HCT116 (cell line): Measurements from ENCODE around the gene SLC26A5. TPM values are rescaled to one million over a fixed set of nuclear protein-coding genes. Genes with fewer than 3 reads are reported as not detected.

ENCODE experiments used
- ATAC-seq: fragments of 200-7000 bp; cut with Tn5 transposase; 2 replicates; pipeline ENCODE4 v1.9.1; 2020; ENCODE audit warnings: mild to moderate bottlenecking, moderate library complexity
- BruUV-seq: library from RNA; stranded (reverse); fragments of 400-500 nt; replicated peaks from 2 replicates; lab custom pipeline; 2021; lab: Mats Ljungman, UMichigan
- CTCF ChIA-PET: fragments of 300-600 bp; sonication (Branson Sonifier 250); formaldehyde crosslinking; loops from one replicate; lab custom pipeline; 2021; ENCODE audit warnings: antibody characterized with exemption; lab: Charles Lee
- POLR2A ChIA-PET: fragments of 300-600, 350-600 bp; sonication (Branson Sonifier 250); formaldehyde crosslinking; loops from one replicate; lab custom pipeline; 2021; ENCODE audit warnings: antibody characterized with exemption; lab: Charles Lee
- RAD21 ChIA-PET, 2 experiments: fragments of 300-600 bp; sonication (Branson Sonifier 250); formaldehyde crosslinking; loops; one replicate each; lab custom pipeline; 2023; ENCODE audit warnings: low total read pairs in 2 of 2; ENCODE audit not compliant: uncharacterized antibody in 2 of 2, unreplicated experiment in 2 of 2, low non-redundant PET in 1 of 2; lab: Charles Lee
- DNase-seq: peaks from one replicate; pipeline ENCODE4 v3.0.0-alpha.2; 2010; ENCODE audit warnings: low read depth, low spot score
- H2AFZ ChIP-seq: fragments of 200-600 bp; shearing (Covaris generic), sonication (generic); 2 replicates; pipeline ENCODE4 v1.6.1; 2017; ENCODE audit warnings: low read depth, mixed run types, mixed read lengths, antibody characterized with exemption, low read length; ENCODE audit not compliant: poor library complexity, severe bottlenecking
- H3K27ac ChIP-seq: 2 replicates; pipeline ENCODE4 v1.5.1; 2012; ENCODE audit warnings: low read depth, low read length
- H3K27me3 ChIP-seq: fragments of 200-600 bp; sonication (generic); 2 replicates; pipeline ENCODE4 v1.6.1; 2016; ENCODE audit warnings: mixed run types, low read length, mixed read lengths; ENCODE audit not compliant: insufficient read depth
- H3K36me3 ChIP-seq, 2 experiments: fragments of 200-500 bp in 1 of 2; fragments of 200-600 bp in 1 of 2; sonication (Bioruptor generic) in 1 of 2; sonication (generic) in 1 of 2; 2 replicates each; pipeline versions ENCODE4 v1.5.1 to v1.6.1; 2014 to 2016; ENCODE audit warnings: low read length in 2 of 2, inconsistent platforms in 1 of 2, mixed read lengths in 1 of 2, mixed run types in 1 of 2; ENCODE audit not compliant: insufficient read depth in 2 of 2, control insufficient read depth in 1 of 2
- H3K4me1 ChIP-seq, 2 experiments: fragments of 200-600 bp in 1 of 2; sonication (generic) in 1 of 2; 2 replicates each; pipeline versions ENCODE4 v1.5.1 to v1.6.1; 2012 to 2017; ENCODE audit warnings: low read length in 2 of 2, inconsistent platforms in 1 of 2, mild to moderate bottlenecking in 1 of 2, mixed read lengths in 1 of 2, mixed run types in 1 of 2, moderate library complexity in 1 of 2; ENCODE audit not compliant: insufficient read depth in 2 of 2, control insufficient read depth in 1 of 2
- H3K4me2 ChIP-seq: fragments of 200-600 bp; sonication (generic); 2 replicates; pipeline ENCODE4 v1.6.1; 2017; ENCODE audit warnings: mixed run types, low read length, mixed read lengths
- H3K4me3 ChIP-seq, 2 experiments: fragments of 200-600 bp in 1 of 2; sonication (generic) in 1 of 2; replicated peaks in 1 of 2; 2 replicates each; pipeline ENCODE4 v1.5.1; 2011 to 2016; ENCODE audit warnings: low read length in 2 of 2, control low read depth in 1 of 2, low read depth in 1 of 2, mild to moderate bottlenecking in 1 of 2, mixed read lengths in 1 of 2, mixed run types in 1 of 2
- H3K79me2 ChIP-seq: fragments of 200-600 bp; sonication (generic); 2 replicates; pipeline ENCODE4 v1.6.1; 2017; ENCODE audit warnings: mild to moderate bottlenecking, mixed run types, low read length, moderate library complexity, mixed read lengths; ENCODE audit not compliant: insufficient read depth
- H3K9ac ChIP-seq: fragments of 200-600 bp; sonication (generic); 2 replicates; pipeline ENCODE4 v1.6.1; 2016; ENCODE audit warnings: low read length, mixed read lengths
- H3K9me2 ChIP-seq: fragments of 200-600 bp; sonication (generic), shearing (Covaris generic); 2 replicates; pipeline ENCODE4 v1.6.1; 2017; ENCODE audit warnings: mixed run types, mild to moderate bottlenecking, moderate library complexity; ENCODE audit not compliant: insufficient read depth
- H3K9me3 ChIP-seq, 2 experiments: fragments of 200-500 bp in 1 of 2; fragments of 200-600 bp in 1 of 2; sonication (Bioruptor generic) in 1 of 2; sonication (generic) in 1 of 2; 2 replicates each; pipeline ENCODE4 v1.6.1; 2014 to 2017; ENCODE audit warnings: low read length in 2 of 2, mixed read lengths in 2 of 2, inconsistent platforms in 1 of 2, low read depth in 1 of 2, mild to moderate bottlenecking in 1 of 2, mixed run types in 1 of 2, moderate library complexity in 1 of 2; ENCODE audit not compliant: control insufficient read depth in 1 of 2, insufficient read depth in 1 of 2
- H4K20me1 ChIP-seq: fragments of 200-600 bp; sonication (generic), shearing (Covaris generic); 2 replicates; pipeline ENCODE4 v1.6.1; 2017; ENCODE audit warnings: mixed run types, mild to moderate bottlenecking, moderate library complexity; ENCODE audit not compliant: insufficient read depth
- CBX3 ChIP-seq: IDR thresholded peaks from 2 replicates; pipeline ENCODE4 v1.6.1; 2012; ENCODE audit warnings: low read depth
- CEBPB ChIP-seq: IDR thresholded peaks from 2 replicates; pipeline ENCODE4 v1.6.1; 2012; ENCODE audit warnings: low read depth
- EGR1 ChIP-seq: IDR thresholded peaks from 2 replicates; pipeline ENCODE4 v1.6.1; 2012; ENCODE audit warnings: low read depth
- ELF1 ChIP-seq: IDR thresholded peaks from 2 replicates; pipeline ENCODE4 v1.6.1; 2012; ENCODE audit warnings: low read depth, borderline replicate concordance
- EZH2 ChIP-seq: fragments of 200-600 bp; sonication (generic); IDR thresholded peaks from 2 replicates; pipeline ENCODE4 v1.6.1; 2017; ENCODE audit warnings: antibody characterized with exemption, mixed run types
- FOSL1 ChIP-seq: IDR thresholded peaks from 2 replicates; pipeline ENCODE4 v1.6.1; 2012; ENCODE audit warnings: low read depth
- JUND ChIP-seq: IDR thresholded peaks from 2 replicates; pipeline ENCODE4 v1.6.1; 2012
- POLR2A ChIP-seq: IDR thresholded peaks from 2 replicates; pipeline ENCODE4 v1.7.0; 2011; ENCODE audit warnings: borderline replicate concordance; ENCODE audit not compliant: insufficient read depth, insufficient read length; ENCODE audit errors: extremely low read depth
- POLR2AphosphoS5 ChIP-seq: IDR thresholded peaks from 2 replicates; pipeline ENCODE4 v1.6.1; 2011; ENCODE audit warnings: mild to moderate bottlenecking, low read depth, low read length, moderate library complexity
- RAD21 ChIP-seq: IDR thresholded peaks from 2 replicates; pipeline ENCODE4 v1.6.1; 2012; ENCODE audit warnings: low read depth, mild to moderate bottlenecking
- SIN3A ChIP-seq: IDR thresholded peaks from 2 replicates; pipeline ENCODE4 v1.6.1; 2012; ENCODE audit warnings: low read depth
- SP1 ChIP-seq: IDR thresholded peaks from 2 replicates; pipeline ENCODE4 v1.6.1; 2012; ENCODE audit warnings: low read depth
- SRF ChIP-seq: IDR thresholded peaks from 2 replicates; pipeline ENCODE4 v1.6.1; 2012; ENCODE audit warnings: low read depth
- TCF7L2 ChIP-seq: IDR thresholded peaks from 2 replicates; pipeline ENCODE4 v1.7.0; 2011; ENCODE audit warnings: borderline replicate concordance, inconsistent platforms; ENCODE audit not compliant: insufficient read depth, insufficient read length; ENCODE audit errors: extremely low read depth
- YY1 ChIP-seq: IDR thresholded peaks from 2 replicates; pipeline ENCODE4 v1.6.1; 2011; ENCODE audit warnings: low read length, low read depth, moderate library complexity, mild to moderate bottlenecking; ENCODE audit not compliant: insufficient replicate concordance; ENCODE audit errors: extremely low read depth
- ZFX ChIP-seq: fragments of 450-650 bp; IDR thresholded peaks from 2 replicates; pipeline ENCODE4 v1.6.1; 2017
- intact Hi-C: fragments of 100-400 bp; cut with micrococcal nuclease; formaldehyde crosslinking; loops from 2 replicates; pipeline ENCODE4 v1.10.0; 2022
- total RNA-seq: library from RNA; stranded (reverse); gene quantifications from one replicate; pipeline ENCODE4 v1.2.1, GENCODE V29; 2021; ENCODE audit not compliant: unreplicated experiment
- TF ChIP-seq, protein P1 (sequence below): IDR thresholded peaks from 2 replicates; pipeline ENCODE4 v1.6.1; 2012
- TF ChIP-seq, protein P2 (sequence below), 3 experiments: fragments of 200-600 bp in 1 of 3; sonication (generic) in 1 of 3; IDR thresholded peaks in 2 of 3; conservative IDR thresholded peaks in 1 of 3; 2 replicates each; pipeline ENCODE4 v1.5.1; 2012 to 2017; ENCODE audit warnings: low read depth in 2 of 3, low read length in 2 of 3, antibody characterized with exemption in 1 of 3, borderline replicate concordance in 1 of 3, control low read depth in 1 of 3, mild to moderate bottlenecking in 1 of 3, mixed read lengths in 1 of 3, mixed run types in 1 of 3, moderate library complexity in 1 of 3; ENCODE audit not compliant: insufficient read depth in 1 of 3
- TF ChIP-seq, protein P3 (sequence below): IDR thresholded peaks from 2 replicates; pipeline ENCODE4 v1.6.1; 2011; ENCODE audit warnings: mild to moderate bottlenecking, low read length, moderate library complexity; ENCODE audit not compliant: insufficient replicate concordance; ENCODE audit errors: extremely low read depth

Gene SLC26A5
- total RNA-seq, 1 experiment from 2014 or later: 0.15 TPM

DNA sequence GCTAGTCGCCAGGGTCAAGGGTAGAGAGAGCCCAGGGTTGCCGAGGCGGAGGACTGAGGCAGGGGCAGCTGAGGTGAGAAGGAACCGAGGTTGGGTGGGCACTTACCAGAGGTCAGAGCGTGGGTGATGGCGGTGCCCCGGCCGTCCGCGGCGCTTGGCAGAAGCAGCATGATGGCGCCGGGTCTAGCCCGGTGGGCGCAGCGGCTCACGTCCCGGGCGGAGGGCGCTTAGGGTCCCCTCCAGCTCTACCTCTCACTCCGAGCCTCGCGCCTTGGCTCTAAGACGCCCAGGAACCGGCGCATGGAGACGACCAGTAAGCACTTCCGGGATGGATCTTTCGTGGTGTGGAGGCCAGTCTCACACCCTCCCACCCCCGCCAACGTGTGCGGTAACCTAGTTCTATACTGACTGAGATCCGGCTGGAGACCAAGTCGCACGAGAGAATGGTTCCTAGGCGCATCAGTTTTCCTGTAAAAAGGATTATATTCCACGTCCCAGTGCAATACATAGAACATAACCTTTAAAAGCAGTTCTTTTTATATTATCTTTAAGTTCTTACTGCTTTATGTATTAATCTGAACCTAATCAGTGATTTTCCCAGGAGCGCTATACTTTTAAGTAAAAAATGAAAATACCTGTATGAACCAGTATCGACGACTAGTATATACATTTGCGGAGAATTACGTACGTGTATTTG lies 101.4 kb downstream of the SLC26A5 start, which contains the start of gene DNAJC2:
Gene DNAJC2, minus strand, starts transcription at position 315 of the 697 bp plus-strand sequence. Its CDS starts 145 bp downstream, at position 170.
- Histone ChIP-seq H3K9me3 (no peaks in the 10 kb centered on the region), H3K4me2 (peak within 1 kb of the TSS; percentile 90), H3K9ac (peak within 1 kb of the TSS; percentile 98), H4K20me1 (no peaks in the 10 kb centered on the region), H3K4me1 (peaks cover 18 to 22% of the 10 kb centered on the region in 2 experiments)
- POLR2A ChIA-PET: no interaction called here
- CTCF ChIA-PET: no interaction called here
- peak; percentile 90 for DNase-seq
- no TSS peak for BruUV-seq
- peak; percentile 27 for TF ChIP-seq FOSL1
- TF ChIP-seq EZH2: no peak
- TF ChIP-seq, protein P1, sequence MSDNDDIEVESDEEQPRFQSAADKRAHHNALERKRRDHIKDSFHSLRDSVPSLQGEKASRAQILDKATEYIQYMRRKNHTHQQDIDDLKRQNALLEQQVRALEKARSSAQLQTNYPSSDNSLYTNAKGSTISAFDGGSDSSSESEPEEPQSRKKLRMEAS: peak; percentile 97
- TF ChIP-seq SIN3A: peak; percentile 99
- peak; percentile 85 for TF ChIP-seq YY1
- TF ChIP-seq SRF: peak; percentile 76
- peak; percentile 91 for TF ChIP-seq ELF1
- TF ChIP-seq, protein P2, sequence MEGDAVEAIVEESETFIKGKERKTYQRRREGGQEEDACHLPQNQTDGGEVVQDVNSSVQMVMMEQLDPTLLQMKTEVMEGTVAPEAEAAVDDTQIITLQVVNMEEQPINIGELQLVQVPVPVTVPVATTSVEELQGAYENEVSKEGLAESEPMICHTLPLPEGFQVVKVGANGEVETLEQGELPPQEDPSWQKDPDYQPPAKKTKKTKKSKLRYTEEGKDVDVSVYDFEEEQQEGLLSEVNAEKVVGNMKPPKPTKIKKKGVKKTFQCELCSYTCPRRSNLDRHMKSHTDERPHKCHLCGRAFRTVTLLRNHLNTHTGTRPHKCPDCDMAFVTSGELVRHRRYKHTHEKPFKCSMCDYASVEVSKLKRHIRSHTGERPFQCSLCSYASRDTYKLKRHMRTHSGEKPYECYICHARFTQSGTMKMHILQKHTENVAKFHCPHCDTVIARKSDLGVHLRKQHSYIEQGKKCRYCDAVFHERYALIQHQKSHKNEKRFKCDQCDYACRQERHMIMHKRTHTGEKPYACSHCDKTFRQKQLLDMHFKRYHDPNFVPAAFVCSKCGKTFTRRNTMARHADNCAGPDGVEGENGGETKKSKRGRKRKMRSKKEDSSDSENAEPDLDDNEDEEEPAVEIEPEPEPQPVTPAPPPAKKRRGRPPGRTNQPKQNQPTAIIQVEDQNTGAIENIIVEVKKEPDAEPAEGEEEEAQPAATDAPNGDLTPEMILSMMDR (IDR thresholded peaks at IDR 0.05 in 2 of 3, conservative IDR thresholded peaks at IDR 0.05 in 1 of 3; ENCODE audit: borderline replicate concordance in 1 of 3, insufficient read depth in 1 of 3, low read depth in 2 of 3, low read length in 2 of 3): no peak
- TF ChIP-seq CBX3: peak; percentile 99
- TF ChIP-seq ZFX: peak; percentile 44; the same call in 1 of the 2 replicates
- no peak for TF ChIP-seq CEBPB
- peak; percentile 43; the same call in 1 of the 2 replicates for TF ChIP-seq JUND
- TF ChIP-seq SP1: peak; percentile 86
- TF ChIP-seq, protein P3, sequence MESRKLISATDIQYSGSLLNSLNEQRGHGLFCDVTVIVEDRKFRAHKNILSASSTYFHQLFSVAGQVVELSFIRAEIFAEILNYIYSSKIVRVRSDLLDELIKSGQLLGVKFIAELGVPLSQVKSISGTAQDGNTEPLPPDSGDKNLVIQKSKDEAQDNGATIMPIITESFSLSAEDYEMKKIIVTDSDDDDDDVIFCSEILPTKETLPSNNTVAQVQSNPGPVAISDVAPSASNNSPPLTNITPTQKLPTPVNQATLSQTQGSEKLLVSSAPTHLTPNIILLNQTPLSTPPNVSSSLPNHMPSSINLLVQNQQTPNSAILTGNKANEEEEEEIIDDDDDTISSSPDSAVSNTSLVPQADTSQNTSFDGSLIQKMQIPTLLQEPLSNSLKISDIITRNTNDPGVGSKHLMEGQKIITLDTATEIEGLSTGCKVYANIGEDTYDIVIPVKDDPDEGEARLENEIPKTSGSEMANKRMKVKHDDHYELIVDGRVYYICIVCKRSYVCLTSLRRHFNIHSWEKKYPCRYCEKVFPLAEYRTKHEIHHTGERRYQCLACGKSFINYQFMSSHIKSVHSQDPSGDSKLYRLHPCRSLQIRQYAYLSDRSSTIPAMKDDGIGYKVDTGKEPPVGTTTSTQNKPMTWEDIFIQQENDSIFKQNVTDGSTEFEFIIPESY: no peak
- peak; percentile 56 for TF ChIP-seq TCF7L2
- no peak for TF ChIP-seq RAD21
- peak; percentile 95 for TF ChIP-seq EGR1
- peak; percentile 95 for TF ChIP-seq POLR2AphosphoS5
- peak; percentile 59 for TF ChIP-seq POLR2A
- TF ChIP-seq, all 23 proteins: peak for 14
- Histone ChIP-seq H3K9me2 (no peaks in the 10 kb centered on the region), H3K27ac (peak within 1 kb of the TSS; percentile 74), H2AFZ (peak within 1 kb of the TSS; percentile 99), H3K79me2 (peaks cover 77% of the 10 kb centered on the region), H3K27me3 (no peaks in the 10 kb centered on the region), H3K4me3 (peak within 1 kb of the TSS; percentile 95 to 97), H3K36me3 (peaks cover 19 to 21% of the 10 kb centered on the region in 2 experiments)
- peak; percentile 85 for ATAC-seq
- RAD21 ChIA-PET: no interaction called here
- intact Hi-C loops: no loop called here
